Left hindlimb (tissue), 1 donor: ENCODE results near the gene SEMA3F.

Experiments
- DNase-seq: peaks from one replicate; pipeline ENCODE4 v3.0.0-alpha.2; 2018

SEMA3F gene

GRCh38 chr3:50133283-50133615 lies 21.9 kb upstream of the SEMA3F start:
- DNase-seq = peak; percentile 6

DNA sequence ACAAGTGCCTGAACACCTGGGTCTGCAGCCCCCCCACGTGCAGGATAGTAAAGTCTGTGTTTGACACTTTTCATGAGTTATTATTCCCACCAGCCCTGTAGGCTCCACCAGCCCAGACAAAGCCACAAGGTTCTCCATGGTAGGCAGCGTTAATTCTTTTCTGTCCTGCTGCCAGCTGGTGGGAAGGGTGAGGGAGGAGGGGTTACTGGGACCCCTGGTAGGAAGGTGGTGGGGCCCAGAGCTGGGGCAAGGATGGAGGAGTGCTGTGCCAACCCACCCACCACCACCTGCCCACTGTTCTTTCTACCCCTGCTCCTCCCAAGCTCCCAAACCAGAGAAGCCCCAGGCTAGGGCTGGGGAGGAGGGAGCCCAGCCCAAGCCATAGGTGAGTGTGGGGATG lies 20.8 kb upstream of the SEMA3F start:
- peak; percentile 15 for DNase-seq

DNA sequence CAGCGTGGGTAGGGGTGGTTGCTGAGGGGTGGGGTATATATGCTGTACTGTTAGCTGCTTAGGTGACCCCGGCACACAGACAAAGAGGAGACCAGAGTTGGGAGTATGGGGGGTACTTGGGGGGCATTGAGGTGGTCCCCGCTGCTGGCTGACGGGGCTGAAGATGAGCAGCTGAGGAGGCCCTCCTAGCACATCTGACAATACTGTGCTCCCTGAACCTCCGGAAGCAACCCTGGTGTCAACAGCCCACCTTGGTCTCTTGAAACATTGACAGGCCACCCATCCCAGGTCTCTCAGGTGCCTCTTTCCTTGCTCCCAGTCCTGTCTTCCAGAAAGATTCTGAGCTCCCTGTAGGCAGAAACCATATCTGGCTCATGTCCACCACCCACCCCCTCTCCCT lies 19.2 kb upstream of the SEMA3F start:
- DNase-seq = no peak

- no peak for DNase-seq
Observed at GRCh38 chr3:50136714-50137405, 18.3 kb upstream of the SEMA3F start.

DNA sequence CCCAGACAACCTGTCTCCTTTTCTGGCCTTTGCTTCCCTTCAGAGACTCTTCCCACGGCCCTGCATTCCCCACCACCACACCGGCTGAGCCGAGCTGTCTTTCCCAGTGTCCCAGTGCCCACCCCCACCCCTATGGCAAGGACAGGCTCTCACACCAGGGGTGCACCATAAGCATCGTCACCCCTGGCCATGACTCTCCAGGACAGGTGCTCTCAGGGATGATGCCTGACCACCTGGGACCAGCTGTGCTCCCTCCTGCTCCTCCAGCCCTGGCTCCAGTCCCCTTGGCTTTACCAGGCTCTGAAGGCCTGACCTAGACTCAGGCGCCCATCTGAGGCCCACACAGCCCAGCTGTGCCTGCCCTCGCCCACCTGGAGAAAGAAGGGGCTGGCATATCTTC lies 17.6 kb upstream of the SEMA3F start:
- DNase-seq = no peak

- DNase-seq = no peak
Observed at GRCh38 chr3:50138266-50139200, 16.6 kb upstream of the SEMA3F start.

DNA sequence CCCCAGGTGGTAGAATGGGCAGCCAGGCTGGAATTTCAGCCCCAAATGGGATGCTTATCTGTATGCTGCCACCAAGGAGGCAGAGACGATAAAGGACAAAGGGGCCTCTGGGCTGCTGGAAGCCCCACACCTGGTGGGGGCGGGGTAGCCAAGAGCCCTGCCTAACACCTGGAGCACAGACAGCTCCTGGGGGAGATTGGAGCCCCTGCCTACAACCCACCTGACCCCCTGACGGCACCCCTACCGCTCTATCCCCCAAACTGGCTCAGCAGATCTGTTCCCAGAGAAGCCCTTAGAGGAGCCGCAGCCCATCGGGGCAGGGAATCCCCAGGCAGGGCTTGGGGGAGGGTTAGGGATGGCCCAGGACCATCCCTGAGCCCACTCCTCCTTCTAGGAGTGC lies 15.8 kb upstream of the SEMA3F start:
- no peak for DNase-seq

DNA sequence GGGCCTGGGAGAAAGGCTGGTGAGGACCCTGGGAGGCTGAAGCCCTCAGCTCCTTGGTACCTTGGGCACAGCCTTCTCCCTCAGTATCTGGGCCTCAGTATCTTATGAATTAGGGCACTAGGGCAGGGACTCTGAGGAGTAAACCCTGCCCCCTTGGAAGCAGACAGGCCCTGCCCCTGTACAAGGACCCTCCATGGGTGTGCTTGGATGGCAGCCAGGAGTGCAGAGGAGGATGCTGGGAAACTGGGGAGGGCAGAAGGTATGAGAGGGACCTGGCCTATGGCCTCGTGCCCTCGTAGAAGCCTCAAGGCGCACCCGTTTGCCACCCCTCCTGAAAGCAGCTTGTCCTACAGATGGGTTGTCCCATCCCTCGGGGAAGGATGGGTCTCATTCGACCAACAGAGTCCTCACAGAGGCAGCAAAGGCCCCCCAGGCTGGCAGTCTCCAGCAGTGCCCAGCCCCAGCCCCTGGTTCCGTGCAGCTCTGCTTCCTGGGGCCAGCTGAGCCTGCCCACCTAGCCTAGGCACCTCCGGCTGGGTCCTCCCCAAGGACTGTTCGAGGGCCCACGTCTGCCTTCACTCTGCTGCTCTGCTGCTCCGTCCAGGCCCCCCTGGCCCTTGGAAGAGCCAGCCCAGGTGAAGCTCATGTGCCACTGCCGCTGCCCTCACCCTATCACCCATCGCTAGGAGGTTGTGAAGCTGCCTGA lies 15.3 kb upstream of the SEMA3F start:
- no peak for DNase-seq

DNA sequence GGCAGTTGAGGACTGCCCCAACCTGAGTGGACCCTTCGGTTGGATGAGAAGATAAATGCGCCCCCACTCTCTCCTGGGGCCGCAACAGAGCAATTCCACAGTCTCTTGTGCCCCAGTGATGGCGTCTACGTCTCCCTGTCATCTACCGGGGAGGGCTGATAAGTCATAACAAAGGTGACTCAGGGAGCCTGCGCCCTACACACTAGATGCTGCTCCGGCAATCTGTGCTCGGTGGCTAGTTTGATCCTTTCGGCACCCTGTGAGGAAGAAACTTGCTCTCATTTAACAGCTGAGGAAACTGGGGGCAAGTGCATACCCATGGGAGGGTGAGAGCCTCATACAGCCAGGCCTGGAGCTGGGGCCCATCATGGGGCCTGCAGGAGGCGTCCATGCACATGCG lies 14.1 kb upstream of the SEMA3F start:
- DNase-seq = no peak

DNA sequence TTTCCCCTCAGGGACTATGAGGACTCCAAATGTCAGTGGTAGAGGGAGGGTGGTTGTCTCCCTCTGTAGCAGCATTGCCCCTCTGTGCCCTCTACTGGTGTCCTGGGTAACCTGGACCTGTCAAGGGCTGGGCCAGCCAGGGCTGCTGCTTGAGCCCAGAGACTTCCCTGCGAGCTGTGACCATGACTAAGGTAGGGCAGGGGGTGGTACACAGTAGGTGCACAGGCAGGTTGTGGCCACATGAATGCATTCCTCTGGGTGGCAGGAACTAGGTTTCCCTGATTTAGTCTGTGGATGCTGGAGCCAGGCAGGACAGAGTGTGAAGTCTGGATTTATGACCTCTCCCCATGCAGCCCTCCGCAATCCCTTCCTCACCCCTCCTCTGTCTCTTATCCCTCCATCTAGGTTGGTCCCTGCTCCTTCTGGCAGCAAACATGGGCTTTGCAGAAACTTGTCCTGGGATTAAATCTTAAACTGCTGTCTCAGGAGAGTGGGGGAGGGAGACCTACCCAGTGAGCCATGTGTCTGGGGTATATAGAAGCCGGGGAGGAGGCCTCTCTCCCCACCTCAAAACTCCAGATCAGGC lies 8.7 kb upstream of the SEMA3F start:
- DNase-seq = no peak

GRCh38 chr3:50147016-50147415 lies 8.1 kb upstream of the SEMA3F start:
- DNase-seq = no peak

DNA sequence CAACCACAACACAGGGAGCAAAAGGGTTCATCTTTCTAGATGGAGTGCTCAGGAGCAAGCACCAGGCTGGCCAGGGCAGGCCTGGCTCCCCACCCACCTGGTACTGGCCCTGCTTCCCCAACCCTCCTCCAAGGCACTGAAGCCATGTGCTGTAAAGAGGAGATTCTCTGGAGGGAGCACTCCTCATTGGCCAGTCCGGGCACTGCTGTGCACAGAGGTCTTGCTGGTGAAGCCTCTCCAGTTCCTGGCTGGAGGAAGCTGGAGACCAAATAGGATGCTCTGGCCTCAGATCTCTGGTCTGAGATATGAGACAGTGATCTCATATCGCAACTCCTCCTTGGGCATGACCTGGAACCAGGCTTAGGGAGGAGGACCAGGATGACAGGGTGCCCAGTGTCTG lies 7.7 kb upstream of the SEMA3F start:
- DNase-seq = no peak

GRCh38 chr3:50147861-50148260 lies 7.3 kb upstream of the SEMA3F start:
- DNase-seq = no peak

- no peak for DNase-seq
Observed at GRCh38 chr3:50150404-50150750, 4.7 kb upstream of the SEMA3F start.

- peak; percentile 87 for DNase-seq
Observed at GRCh38 chr3:50150863-50151686, 4.0 kb upstream of the SEMA3F start.

GRCh38 chr3:50151728-50152127 lies 3.4 kb upstream of the SEMA3F start:
- no peak for DNase-seq

- DNase-seq = no peak
Observed at GRCh38 chr3:50153782-50154475, 1.2 kb upstream of the SEMA3F start.

GRCh38 chr3:50154476-50154839 lies 666 bp upstream of the SEMA3F start:
- no peak for DNase-seq

DNA sequence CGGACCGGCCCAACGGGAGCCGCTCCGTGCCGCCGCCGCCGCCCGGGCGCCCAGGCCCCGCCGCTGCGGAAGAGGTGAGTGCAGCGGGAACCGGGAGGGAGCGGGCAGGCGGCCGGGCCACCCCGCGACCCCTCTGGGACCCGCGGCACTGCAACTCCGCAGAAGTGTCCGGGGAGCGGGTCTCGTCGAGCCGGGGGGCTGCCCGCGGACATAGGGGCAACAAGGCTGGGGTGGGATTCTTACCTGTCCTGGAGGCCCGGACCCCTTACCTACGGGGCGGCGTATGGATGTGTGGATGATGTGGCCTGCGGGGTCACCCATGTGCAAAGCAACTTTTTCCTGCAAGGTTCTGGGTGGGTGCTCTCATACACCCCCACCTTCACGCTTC lies 361 bp downstream of the SEMA3F start:
- no peak for DNase-seq

GRCh38 chr3:50155891-50156290 lies 767 bp downstream of the SEMA3F start:
- DNase-seq = no peak

- DNase-seq = peak; percentile 78
Observed at GRCh38 chr3:50156549-50157493, 1.7 kb downstream of the SEMA3F start.
